ENCODE data around the gene STAT5A. TPM values are rescaled to one million over a fixed set of nuclear protein-coding genes. Genes with fewer than 3 reads are reported as not detected.
"Not testable (repeated sequence)": the region's sequence is repeated elsewhere in the genome, so short reads cannot be mapped to it uniquely, and the experiment has no call there.

The STAT5A gene
- total RNA-seq, 4 donors from 2014 or later: 11.2 to 80.0 (median 34.5) TPM

- Histone ChIP-seq H3K4me1 (peaks cover 0 to 43% (median 23%) of the 10 kb centered on the region in 4 donors), H3K9me3 (no peaks in the 10 kb centered on the region), H3K27ac (peak overlapping the region; percentile 29 to 85 (median 49)), H3K4me3 (no peak overlapping the region), H3K27me3 (no peaks in the 10 kb centered on the region), H3K36me3 (peaks cover 0 to 73% (median 0%) of the 10 kb centered on the region in 3 donors)
- no peak for TF ChIP-seq POLR2A (IDR thresholded peaks at IDR 0.05)
- TF ChIP-seq, protein P1, sequence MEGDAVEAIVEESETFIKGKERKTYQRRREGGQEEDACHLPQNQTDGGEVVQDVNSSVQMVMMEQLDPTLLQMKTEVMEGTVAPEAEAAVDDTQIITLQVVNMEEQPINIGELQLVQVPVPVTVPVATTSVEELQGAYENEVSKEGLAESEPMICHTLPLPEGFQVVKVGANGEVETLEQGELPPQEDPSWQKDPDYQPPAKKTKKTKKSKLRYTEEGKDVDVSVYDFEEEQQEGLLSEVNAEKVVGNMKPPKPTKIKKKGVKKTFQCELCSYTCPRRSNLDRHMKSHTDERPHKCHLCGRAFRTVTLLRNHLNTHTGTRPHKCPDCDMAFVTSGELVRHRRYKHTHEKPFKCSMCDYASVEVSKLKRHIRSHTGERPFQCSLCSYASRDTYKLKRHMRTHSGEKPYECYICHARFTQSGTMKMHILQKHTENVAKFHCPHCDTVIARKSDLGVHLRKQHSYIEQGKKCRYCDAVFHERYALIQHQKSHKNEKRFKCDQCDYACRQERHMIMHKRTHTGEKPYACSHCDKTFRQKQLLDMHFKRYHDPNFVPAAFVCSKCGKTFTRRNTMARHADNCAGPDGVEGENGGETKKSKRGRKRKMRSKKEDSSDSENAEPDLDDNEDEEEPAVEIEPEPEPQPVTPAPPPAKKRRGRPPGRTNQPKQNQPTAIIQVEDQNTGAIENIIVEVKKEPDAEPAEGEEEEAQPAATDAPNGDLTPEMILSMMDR (IDR thresholded peaks at IDR 0.05): no peak
- peak in 2 of 3 donors; percentile 84 for DNase-seq
These were observed 27.3 kb downstream of the STAT5A start for GRCh38 chr17:42315402-42316156.

GRCh38 chr17:42316755-42317154, 28.5 kb downstream of the STAT5A start:
- peaks cover 0 to 84% (median 3%) of the 10 kb centered on the region in 3 donors for H3K36me3 ChIP-seq
- no peak overlapping the region for H3K4me3 ChIP-seq
- H3K27me3 ChIP-seq: no peaks in the 10 kb centered on the region
- TF ChIP-seq, protein P1 (IDR thresholded peaks at IDR 0.05): no peak
- no peak for TF ChIP-seq POLR2A (IDR thresholded peaks at IDR 0.05)
- no peaks in the 10 kb centered on the region for H3K9me3 ChIP-seq
- no peak overlapping the region for H3K27ac ChIP-seq
- DNase-seq: no peak
- peaks cover 0 to 39% (median 19%) of the 10 kb centered on the region in 4 donors for H3K4me1 ChIP-seq

DNA sequence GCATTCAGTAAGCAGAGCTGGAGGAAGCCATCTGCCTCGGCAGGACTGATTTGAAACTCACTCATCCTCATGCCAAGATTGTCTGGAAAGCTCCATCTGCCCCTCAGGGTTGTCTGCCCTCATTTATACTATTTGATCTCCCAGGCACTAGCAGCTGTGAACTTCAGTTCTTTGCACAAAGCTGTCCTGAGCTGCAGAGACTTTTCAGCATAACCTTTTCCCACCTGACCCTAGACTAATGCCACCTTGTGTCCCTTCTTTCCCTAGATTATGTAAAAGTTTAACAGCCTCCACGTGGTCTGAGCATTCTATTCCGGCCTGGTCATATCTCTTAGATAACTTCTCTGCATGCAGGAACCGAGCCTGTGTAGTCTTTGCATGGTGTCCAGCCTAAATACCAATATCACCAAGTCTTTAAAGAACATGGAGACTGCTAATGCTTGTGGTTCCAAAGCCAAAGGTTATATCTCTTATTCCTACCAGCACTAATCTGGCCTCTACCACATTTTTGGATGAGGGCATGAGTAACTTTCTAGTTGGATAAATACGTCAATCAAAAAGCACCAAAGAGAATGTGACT, 29.1 kb downstream of the STAT5A start:
- Histone ChIP-seq H3K4me1 (peaks cover 0 to 33% (median 15%) of the 10 kb centered on the region in 4 donors), H3K27ac (no peak overlapping the region), H3K4me3 (no peak overlapping the region), H3K27me3 (no peaks in the 10 kb centered on the region), H3K9me3 (no peaks in the 10 kb centered on the region), H3K36me3 (peaks cover 0 to 90% (median 5%) of the 10 kb centered on the region in 3 donors)
- no peak for DNase-seq
- TF ChIP-seq POLR2A (IDR thresholded peaks at IDR 0.05): no peak
- TF ChIP-seq, protein P1 (IDR thresholded peaks at IDR 0.05): no peak

DNA sequence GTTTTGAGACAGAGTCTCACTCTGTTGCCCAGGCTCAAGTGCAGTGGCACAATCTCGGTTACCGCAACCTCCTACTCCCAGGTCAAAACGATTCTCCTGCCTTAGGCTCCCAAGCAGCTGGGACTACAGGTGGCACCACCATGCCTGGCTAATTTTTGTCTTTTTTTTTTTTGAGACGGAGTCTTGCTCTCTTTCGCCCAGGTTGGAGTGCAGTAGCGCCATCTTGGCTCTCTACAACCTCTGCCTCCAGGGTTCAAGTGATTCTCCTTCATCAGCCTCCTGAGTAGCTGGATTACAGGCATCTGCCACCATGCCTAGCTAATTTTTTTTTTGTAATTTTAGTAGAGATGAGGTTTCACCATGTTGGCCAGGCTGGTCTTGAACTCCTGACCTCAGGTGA, 29.7 kb downstream of the STAT5A start:
- H3K27ac ChIP-seq, DNase-seq, H3K27me3 ChIP-seq, H3K9me3 ChIP-seq, H3K4me3 ChIP-seq: not testable (repeated sequence)
- Histone ChIP-seq H3K36me3 (peaks cover 0 to 96% (median 5%) of the 10 kb centered on the region in 3 donors), H3K4me1 (peaks cover 0 to 27% (median 10%) of the 10 kb centered on the region in 4 donors)

GRCh38 chr17:42321555-42321954, 33.3 kb downstream of the STAT5A start:
- DNase-seq: no peak
- Histone ChIP-seq H3K9me3 (no peaks in the 10 kb centered on the region), H3K4me3 (no peak overlapping the region), H3K27ac (no peak overlapping the region), H3K27me3 (no peaks in the 10 kb centered on the region), H3K4me1 (peaks cover 0 to 7% (median 3%) of the 10 kb centered on the region in 4 donors), H3K36me3 (peaks cover 0 to 99% (median 5%) of the 10 kb centered on the region in 3 donors)
- TF ChIP-seq POLR2A (IDR thresholded peaks at IDR 0.05): no peak

DNA sequence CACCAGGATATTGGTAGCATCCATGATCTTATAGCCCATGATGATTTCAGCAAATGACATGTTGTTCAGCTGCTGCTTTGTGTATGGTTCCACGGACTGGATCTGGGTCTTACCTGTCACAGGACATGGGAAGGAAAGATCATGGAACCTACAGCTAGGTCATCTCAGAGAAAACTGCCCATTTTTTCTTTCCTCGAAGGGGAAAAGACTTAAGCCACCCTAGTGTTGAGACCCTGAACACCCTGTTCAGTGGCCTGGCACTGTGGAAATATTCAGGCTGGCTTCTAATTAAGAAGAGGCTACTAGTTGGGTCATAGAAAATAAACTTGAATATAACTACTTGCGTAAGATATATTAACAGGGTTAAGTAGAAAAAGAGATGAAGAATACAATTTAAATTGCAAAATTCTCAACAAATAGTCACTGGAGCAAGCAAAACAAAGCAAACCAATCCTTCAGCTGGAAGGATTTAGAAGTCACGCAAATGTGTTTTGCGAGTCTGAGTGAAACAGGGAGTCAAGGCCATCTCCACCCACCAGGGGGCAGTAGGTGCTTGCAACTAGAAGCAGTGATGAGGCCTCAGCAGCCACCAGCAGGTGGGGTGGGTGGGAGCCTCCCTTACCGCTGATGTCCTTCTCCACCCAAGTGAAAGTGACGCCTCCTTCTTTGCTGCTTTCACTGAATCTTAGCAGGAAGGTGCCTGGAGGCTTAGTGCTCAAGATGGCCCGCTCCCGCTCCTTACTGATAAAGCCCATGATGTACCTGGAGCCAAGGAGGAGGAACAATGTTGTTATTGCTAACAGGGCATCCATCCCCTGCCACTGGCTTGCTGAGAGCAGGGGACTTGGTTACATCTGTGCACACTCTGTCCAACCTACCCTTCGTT, 34.3 kb downstream of the STAT5A start:
- no peaks in the 10 kb centered on the region for H3K9me3 ChIP-seq

More for the DNA sequence above, 34.3 kb downstream of the STAT5A start:
- H3K4me3 ChIP-seq: no peak overlapping the region
- no peaks in the 10 kb centered on the region for H3K27me3 ChIP-seq
- TF ChIP-seq, protein P1 (IDR thresholded peaks at IDR 0.05): peak; percentile 97 to 100 (median 100)
- TF ChIP-seq POLR2A (IDR thresholded peaks at IDR 0.05): no peak
- peaks cover 0 to 99% (median 5%) of the 10 kb centered on the region in 3 donors for H3K36me3 ChIP-seq
- peak overlapping the region in 1 of 4 donors; percentile 27 for H3K27ac ChIP-seq
- H3K4me1 ChIP-seq: peaks cover 0 to 7% (median 3%) of the 10 kb centered on the region in 4 donors
- peak; percentile 92 to 98 (median 98) for DNase-seq
